ENCODE measurements around the gene GSAP. TPM values are rescaled to one million over a fixed set of nuclear protein-coding genes. Genes with fewer than 3 reads are reported as not detected.

The GSAP gene
- total RNA-seq, 1 donor from 2014 or later = 4.5 TPM

DNA sequence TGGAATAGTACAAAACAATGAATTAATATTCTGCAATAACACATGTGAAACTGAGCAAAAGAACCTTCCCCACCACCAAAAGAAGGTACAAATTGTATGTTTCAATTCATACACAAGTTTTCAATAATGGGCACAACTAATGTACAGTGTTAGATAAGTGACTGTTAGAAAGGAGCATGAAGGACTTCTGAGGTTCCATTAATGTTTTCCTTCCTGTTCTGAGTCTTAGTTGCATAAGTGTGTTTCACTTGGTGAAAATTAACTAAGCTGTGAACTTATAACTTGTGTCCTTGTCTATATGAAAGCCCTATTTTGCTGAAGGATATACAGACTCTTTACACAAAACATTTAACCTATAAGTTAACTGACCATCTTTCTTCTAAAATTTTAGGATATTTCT, 8.2 kb downstream of the GSAP start:
- DNase-seq (ENCODE audit: low read depth in 2 of 2) = no peak

- no peak for DNase-seq (ENCODE audit: low read depth in 2 of 2)
Observed at GRCh38 chr7:77406421-77406820, 9.7 kb downstream of the GSAP start.

DNA sequence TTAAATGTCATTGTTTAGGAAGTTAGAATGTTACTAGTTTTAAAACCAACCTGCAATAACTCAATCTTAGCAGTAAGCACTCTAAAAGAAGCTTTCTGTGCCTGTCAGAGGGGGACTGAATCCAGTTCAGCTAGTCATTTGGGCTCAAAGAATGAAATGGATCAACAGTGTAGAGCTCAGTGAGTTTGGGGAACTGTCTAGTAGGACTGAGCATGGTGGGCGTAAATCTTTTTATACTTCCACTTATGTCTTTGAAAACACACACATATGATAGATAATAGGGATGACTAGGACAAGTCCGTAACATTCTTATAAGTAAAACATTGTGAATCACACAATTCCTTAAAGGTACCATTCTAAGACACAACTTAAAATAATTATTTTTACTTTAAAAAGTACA, 11.5 kb downstream of the GSAP start:
- no peak for DNase-seq (ENCODE audit: low read depth in 2 of 2)

DNA sequence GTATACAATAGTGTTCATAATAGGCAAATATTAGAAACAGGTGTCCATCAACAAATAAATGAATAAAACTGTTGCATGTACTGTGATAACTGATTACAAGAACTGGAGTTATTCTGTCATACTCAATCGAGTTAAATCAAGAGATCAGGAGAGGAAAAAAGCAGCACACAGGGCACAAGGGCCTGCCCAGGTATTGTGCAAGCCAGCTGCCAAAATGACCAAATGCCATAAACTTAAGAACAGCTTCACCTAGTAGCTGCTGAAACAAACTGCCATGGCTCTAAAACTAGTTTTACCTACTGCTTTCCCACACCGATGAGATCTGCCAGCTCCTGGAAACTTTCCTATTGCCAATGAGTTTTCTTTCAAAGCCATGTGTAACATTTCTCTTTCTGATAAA, 12.2 kb downstream of the GSAP start:
- no peak for DNase-seq (ENCODE audit: low read depth in 2 of 2)

- no peak for DNase-seq (ENCODE audit: low read depth in 2 of 2)
Observed at GRCh38 chr7:77402818-77403217, 13.3 kb downstream of the GSAP start.

- DNase-seq (ENCODE audit: low read depth in 2 of 2) = no peak
Observed at GRCh38 chr7:77401002-77401401, 15.1 kb downstream of the GSAP start.

DNA sequence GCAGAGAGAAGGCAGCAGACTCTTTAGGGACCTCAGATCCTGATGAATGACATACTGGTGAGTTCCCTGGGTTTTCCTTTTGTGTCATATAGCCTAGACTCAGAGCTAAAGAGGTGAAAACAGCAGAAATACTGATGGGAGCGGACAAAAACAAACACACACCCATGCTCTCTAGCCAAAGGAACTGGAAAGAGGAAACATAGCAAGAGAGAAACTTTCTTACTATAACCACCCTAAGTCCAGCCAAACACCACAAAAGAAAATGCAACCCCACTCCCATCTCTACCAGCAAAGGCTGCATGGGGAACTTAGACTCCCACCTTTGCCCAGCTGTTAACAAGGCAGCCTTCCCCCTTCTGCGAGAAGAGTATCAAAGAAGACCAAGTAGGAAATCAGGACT, 16.3 kb downstream of the GSAP start:
- no peak for DNase-seq (ENCODE audit: low read depth in 2 of 2)

DNA sequence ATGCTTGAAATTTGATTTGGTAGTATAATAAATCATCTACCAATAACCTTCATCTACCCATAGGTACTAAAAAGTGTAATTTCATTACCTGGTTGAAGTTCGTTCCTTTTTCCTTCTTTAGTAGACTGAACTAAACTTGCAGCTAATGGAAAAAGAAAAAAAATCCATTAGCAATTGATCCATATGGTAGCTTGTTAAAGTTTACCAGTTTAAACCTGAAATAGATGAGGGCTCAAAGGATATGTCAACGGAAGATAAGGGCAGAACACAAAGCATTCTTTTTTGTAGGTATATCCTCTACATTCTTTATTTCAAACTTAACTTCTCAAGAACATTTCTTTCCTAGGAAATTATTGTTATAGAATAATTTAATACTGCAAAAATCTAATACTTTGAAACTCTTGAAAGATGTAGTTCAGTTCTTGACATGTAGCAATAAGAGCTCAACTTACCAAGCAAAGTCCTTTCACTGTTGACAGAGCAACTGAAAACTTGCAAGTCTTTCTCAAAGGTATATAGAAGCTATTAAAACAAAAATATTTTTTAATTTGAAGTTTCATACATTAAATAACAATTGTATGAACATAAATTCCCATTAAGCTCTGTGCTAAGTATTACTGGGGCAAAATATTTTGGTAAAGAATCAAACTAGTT, 19.1 kb downstream of the GSAP start:
- DNase-seq (ENCODE audit: low read depth in 2 of 2) = no peak

- no peak for DNase-seq (ENCODE audit: low read depth in 2 of 2)
Observed at GRCh38 chr7:77395626-77396025, 20.5 kb downstream of the GSAP start.

GRCh38 chr7:77393954-77394353, 22.2 kb downstream of the GSAP start:
- no peak for DNase-seq (ENCODE audit: low read depth in 2 of 2)

DNA sequence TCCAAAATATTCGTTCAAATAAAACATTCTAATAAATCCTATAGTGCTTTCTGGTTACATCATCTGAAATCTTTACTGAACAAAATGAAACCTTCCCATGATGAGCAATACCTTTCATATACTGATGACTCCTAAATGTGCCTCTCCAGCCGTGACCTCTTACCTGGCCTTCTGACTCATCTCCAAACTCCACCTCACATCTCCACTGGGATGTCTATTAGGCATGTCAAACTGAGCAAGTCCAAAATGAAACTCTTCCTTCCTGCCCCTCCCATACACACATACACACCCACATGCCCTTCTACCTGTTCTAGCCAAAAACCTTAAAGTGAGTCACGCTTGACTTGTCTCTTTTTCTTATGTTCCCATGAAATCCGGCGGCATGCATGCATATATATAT, 22.9 kb downstream of the GSAP start:
- DNase-seq (ENCODE audit: low read depth in 2 of 2) = no peak

- DNase-seq (ENCODE audit: low read depth in 2 of 2) = no peak
Observed at GRCh38 chr7:77391230-77391629, 24.9 kb downstream of the GSAP start.

- no peak for DNase-seq (ENCODE audit: low read depth in 2 of 2)
Observed at GRCh38 chr7:77388055-77388641, 28.0 kb downstream of the GSAP start.

GRCh38 chr7:77386165-77386822, 29.9 kb downstream of the GSAP start:
- no peak for DNase-seq (ENCODE audit: low read depth in 2 of 2)

GRCh38 chr7:77383333-77383740, 32.8 kb downstream of the GSAP start:
- DNase-seq (ENCODE audit: low read depth in 2 of 2) = no peak

DNA sequence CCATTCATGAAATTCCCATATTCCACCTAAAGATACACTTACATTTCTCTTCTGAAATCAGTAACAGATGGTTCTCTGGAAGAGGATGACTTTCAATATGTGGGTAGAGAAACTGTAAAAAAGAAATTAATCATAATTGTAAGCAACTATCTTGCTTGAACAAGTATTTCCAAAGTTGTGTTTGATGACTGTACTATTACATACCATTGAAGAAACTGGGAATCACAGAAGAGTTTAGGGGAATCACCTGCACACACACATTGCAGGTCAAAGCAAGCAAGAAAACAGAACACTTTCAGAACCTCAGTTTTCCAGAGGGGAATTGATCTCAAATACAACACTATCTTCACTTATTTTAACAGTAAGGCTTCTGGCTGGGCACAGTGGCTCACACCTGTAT, 33.6 kb downstream of the GSAP start:
- no peak for DNase-seq (ENCODE audit: low read depth in 2 of 2)

DNA sequence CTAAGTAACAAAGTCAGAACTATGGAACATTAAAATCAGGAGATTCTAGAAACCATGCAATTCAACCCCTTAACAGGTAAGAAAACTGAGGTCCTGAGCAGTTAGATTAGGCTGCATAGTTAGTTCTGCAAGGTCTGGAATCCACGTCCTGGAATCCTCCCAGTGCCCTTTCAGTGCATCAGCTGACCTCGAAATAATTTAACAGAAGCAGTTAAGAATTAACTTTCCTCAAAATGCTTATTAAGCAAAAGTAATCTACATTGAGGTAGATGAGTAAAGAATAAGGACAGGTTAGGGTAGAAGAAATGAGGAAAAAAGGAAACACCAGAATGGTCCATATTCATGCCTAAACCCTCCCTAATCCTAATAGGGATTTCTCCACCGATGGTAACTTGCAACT, 37.6 kb downstream of the GSAP start:
- DNase-seq (ENCODE audit: low read depth in 2 of 2) = no peak

GRCh38 chr7:77370606-77371005, 45.5 kb downstream of the GSAP start:
- no peak for DNase-seq (ENCODE audit: low read depth in 2 of 2)

DNA sequence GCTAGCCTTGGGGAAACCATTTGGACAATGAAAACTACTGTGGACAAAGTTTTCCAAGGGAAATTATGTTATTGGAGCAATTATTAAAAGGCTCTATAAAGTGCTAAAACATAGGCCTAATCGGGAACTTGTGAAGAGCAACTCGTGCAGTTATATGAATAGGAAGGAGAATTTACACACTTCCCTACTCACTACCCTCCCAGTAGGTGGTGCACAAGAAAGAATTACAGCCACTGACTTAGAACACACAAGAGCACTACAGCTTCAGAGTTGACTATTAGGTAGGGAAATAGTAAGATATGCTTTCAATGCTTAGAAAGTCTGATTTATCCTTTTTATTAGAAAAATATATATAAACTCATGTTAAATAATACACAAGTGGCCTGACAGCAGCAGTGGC, 47.2 kb downstream of the GSAP start:
- DNase-seq (ENCODE audit: low read depth in 2 of 2) = peak in 1 of 2 donors; percentile 35

- no peak for DNase-seq (ENCODE audit: low read depth in 2 of 2)
Observed at GRCh38 chr7:77367976-77368375, 48.2 kb downstream of the GSAP start.

- no peak for DNase-seq (ENCODE audit: low read depth in 2 of 2)
Observed at GRCh38 chr7:77362905-77363304, 53.2 kb downstream of the GSAP start.

DNA sequence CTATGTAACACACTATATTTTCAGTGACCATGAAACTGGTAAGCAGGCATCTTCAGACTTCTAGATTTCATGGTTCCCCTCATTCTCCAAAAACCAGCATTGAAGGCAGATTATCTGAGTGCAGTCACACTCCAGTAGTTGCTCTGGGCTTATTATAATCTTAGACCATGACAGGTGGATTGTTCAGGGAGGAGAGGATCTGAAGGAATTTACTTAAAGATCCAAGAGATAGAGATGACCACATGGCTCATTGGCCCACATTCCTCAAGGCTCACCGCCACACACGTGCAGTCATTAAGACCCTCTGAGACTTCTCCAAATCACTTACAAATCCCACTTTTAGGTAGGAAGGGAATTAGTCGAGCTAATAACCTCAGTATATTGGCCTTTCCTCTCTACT, 55.2 kb downstream of the GSAP start:
- no peak for DNase-seq (ENCODE audit: low read depth in 2 of 2)

GRCh38 chr7:77360104-77360503, 56.0 kb downstream of the GSAP start:
- DNase-seq (ENCODE audit: low read depth in 2 of 2) = peak in 1 of 2 donors; percentile 7
